Neural crest cell (in vitro differentiated cells): ENCODE measurements around the gene ATAD3A. TPM values are rescaled to one million over a fixed set of nuclear protein-coding genes. Genes with fewer than 3 reads are reported as not detected.

Experiments used
- DNase-seq: peaks from one replicate; pipeline ENCODE4 v3.0.0; 2021; ENCODE audit warnings: low read depth, mixed read lengths, low spot score
- H3K27ac Mint-ChIP-seq: one replicate; pipeline ENCODE4 v1.8.0; 2021; ENCODE audit warnings: mild to moderate bottlenecking, mixed read lengths; ENCODE audit not compliant: unreplicated experiment
- H3K27me3 Mint-ChIP-seq: 2 replicates; pipeline ENCODE4 v1.8.0; 2021; ENCODE audit warnings: low read depth, mild to moderate bottlenecking, mixed read lengths
- H3K36me3 Mint-ChIP-seq: 2 replicates; pipeline ENCODE4 v1.8.0; 2021; ENCODE audit warnings: low read depth, mild to moderate bottlenecking, mixed read lengths
- H3K4me1 Mint-ChIP-seq: 2 replicates; pipeline ENCODE4 v1.8.0; 2021; ENCODE audit warnings: mixed read lengths
- H3K4me3 Mint-ChIP-seq: one replicate; pipeline ENCODE4 v1.8.0; 2021; ENCODE audit warnings: mild to moderate bottlenecking, mixed read lengths
- H3K9me3 Mint-ChIP-seq: 2 replicates; pipeline ENCODE4 v1.8.0; 2021; ENCODE audit warnings: mixed read lengths
- CTCF ChIP-seq: fragments of 200-600 bp; sonication (generic); conservative IDR thresholded peaks from 2 replicates; pipeline ENCODE4 v1.5.0; 2021; ENCODE audit warnings: antibody characterized with exemption, mild to moderate bottlenecking
- total RNA-seq: library from RNA; stranded (reverse); gene quantifications from 2 replicates; pipeline ENCODE4 v1.2.1, GENCODE V29; 2021

Gene ATAD3A
- total RNA-seq, 1 donor from 2014 or later = 54.4 TPM

GRCh38 chr1:1574721-1575537, 63.0 kb downstream of the ATAD3A start, which contains the start of gene SSU72:
Gene SSU72 (minus strand): TSS chr1:1574863. CDS start chr1:1574557, 306 bp downstream.
- Mint-ChIP-seq H3K4me1 (peaks cover 20% of the 10 kb centered on the region), H3K27me3 (peaks cover 18% of the 10 kb centered on the region), H3K36me3 (no peaks in the 10 kb centered on the region), H3K9me3 (no peaks in the 10 kb centered on the region), H3K4me3 (peak within 1 kb of the TSS; percentile 96), H3K27ac (peak within 1 kb of the TSS; percentile 98)
- peak; percentile 85 for DNase-seq
- no peak for TF ChIP-seq CTCF

- Mint-ChIP-seq H3K4me3 (no peak overlapping the region), H3K36me3 (no peaks in the 10 kb centered on the region), H3K27me3 (peaks cover 40% of the 10 kb centered on the region), H3K4me1 (peaks cover 13% of the 10 kb centered on the region), H3K27ac (no peak overlapping the region), H3K9me3 (no peaks in the 10 kb centered on the region)
- no peak for DNase-seq
- no peak for TF ChIP-seq CTCF
Observed at GRCh38 chr1:1577367-1578011, 65.5 kb downstream of the ATAD3A start.

DNA sequence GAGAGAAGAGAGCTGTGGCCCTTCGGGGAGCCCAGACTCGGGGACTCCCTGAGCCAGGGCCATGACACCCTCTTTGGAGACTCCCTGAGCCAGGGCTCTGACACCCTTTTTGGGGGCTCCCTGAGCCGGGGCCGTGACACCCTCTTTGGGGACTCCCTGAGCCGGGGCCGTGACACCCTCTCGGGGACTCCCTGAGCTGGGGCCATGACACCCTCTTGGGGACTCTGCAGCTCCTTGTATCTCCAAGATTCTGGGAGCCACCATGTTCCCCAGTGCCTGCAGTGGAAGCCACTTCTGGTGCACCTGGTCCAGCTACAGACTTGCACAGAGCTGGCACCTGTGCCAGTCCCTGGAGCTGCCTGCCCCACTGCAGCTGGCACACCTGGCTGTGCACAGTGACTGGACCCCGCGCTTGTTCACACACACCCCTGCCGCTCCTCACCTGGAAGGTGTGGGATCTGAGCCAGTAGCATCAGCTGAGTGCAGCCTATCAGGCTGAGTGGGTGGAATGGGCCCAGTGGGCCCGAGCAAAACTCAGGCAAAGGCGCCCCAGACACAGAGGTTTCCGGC, 66.5 kb downstream of the ATAD3A start:
- H3K36me3 Mint-ChIP-seq = no peaks in the 10 kb centered on the region
- H3K9me3 Mint-ChIP-seq = no peaks in the 10 kb centered on the region
- H3K27me3 Mint-ChIP-seq = peaks cover 50% of the 10 kb centered on the region
- TF ChIP-seq CTCF = no peak
- H3K4me1 Mint-ChIP-seq = peaks cover 9% of the 10 kb centered on the region
- H3K4me3 Mint-ChIP-seq = peak overlapping the region; percentile 27
- no peak overlapping the region for H3K27ac Mint-ChIP-seq
- no peak for DNase-seq

- Mint-ChIP-seq H3K27me3 (peaks cover 90% of the 10 kb centered on the region), H3K4me3 (peak overlapping the region; percentile 19), H3K9me3 (no peaks in the 10 kb centered on the region), H3K4me1 (no peaks in the 10 kb centered on the region), H3K36me3 (no peaks in the 10 kb centered on the region), H3K27ac (no peak overlapping the region)
- no peak for TF ChIP-seq CTCF
- DNase-seq = no peak
Observed at GRCh38 chr1:1582585-1583346, 70.8 kb downstream of the ATAD3A start.

DNA sequence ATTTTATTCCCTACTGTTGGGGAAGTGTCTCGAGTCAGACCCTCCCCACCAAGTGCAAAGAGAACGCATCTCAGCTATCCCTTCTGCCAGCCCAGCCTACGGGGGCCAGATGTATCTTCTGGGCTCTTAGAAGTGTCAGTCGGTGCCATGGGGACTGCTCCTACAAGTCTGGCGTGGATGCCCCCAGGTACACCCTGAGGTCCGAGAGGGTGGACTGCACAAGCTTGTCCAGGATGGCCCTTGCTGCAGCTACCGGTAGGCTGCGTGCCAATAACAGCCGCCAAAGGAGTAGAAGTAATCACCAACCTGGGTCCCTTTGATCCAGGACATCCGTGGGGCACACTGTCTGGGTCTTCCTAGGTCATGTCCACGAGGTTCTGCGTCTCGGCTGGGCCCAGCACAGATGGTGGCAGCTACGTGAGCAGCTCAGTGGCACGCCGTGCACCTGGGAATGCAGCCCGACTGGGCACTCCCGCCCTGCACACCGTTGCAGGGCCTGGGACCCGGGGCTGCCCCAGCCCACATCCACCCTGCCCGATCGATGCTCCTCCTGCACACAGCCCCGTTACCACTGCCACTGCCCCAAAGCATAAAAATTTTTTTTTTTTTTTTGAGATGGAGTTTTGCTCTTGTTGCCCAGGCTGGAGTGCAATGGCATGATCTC, 71.5 kb downstream of the ATAD3A start:
- no peaks in the 10 kb centered on the region for H3K36me3 Mint-ChIP-seq
- no peaks in the 10 kb centered on the region for H3K9me3 Mint-ChIP-seq

More for the DNA sequence above, 71.5 kb downstream of the ATAD3A start:
- H3K4me1 Mint-ChIP-seq = no peaks in the 10 kb centered on the region
- TF ChIP-seq CTCF = no peak
- peaks cover 90% of the 10 kb centered on the region for H3K27me3 Mint-ChIP-seq
- DNase-seq = no peak
- no peak overlapping the region for H3K27ac Mint-ChIP-seq
- H3K4me3 Mint-ChIP-seq = no peak overlapping the region
